ENCODE results near the gene MARK1.
"Not testable (repeated sequence)": the region's sequence is repeated elsewhere in the genome, so short reads cannot be mapped to it uniquely, and the experiment has no call there.

The MARK1 gene

DNA sequence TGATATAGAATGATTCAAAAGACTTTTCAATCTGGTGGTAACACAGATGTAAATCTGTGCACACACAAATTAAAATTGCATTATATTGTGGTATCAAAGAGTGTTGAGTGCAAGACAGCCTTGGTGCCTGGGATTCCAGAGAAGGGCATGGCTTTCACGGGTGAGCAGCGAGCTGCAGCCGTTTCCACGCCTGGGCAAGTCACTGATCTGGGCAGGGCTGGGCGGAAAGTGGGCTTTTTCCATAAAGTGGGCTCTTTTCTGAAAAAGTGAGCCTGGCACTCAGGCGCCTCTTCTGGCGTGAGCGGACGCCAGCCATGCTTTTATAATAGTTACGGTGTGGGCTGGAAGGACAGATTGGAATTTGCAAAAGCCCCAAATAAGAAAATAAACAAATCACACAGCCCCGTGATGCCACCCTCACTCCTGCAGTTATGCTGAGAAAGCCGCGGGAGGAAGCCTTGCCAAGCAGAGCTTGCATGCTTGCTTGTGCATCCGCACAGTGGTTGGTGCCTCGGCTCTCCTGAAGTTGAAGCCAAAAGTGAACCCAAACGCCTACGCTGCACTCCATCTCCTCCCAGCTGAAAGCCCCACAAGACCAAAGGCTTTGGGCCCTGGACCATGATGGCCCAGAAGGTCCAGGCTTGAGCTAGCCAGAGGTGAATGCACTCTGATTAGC lies 155.1 kb downstream of the MARK1 start:
- Mint-ChIP-seq H3K4me3 (no peak overlapping the region), H3K27ac (no peak overlapping the region), H3K9me3 (no peaks in the 10 kb centered on the region), H3K27me3 (peaks cover 8% of the 10 kb centered on the region), H3K4me1 (ENCODE audit: low read depth) (no peaks in the 10 kb centered on the region), H3K36me3 (ENCODE audit: low read depth) (no peaks in the 10 kb centered on the region)
- no peak for DNase-seq

DNA sequence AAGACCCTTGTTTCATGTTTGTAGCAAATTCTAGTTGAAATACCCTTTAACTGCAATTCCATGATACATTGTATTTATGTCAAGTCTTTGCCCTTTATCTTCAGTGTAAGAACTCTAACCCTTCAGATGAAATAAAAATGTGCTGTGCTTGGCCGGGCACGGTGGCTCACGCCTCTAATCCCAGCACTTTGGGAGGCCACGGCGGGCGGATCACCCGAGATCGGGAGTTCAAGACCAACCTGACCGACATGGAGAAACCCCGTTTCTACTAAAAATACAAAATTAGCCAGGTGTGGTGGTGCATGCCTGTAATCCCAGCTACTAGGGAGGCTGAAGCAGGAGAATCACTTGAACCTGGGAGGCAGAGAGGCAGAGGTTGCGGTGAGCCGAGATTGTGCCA lies 155.8 kb downstream of the MARK1 start:
- H3K36me3 Mint-ChIP-seq (ENCODE audit: low read depth); H3K9me3 Mint-ChIP-seq; H3K4me1 Mint-ChIP-seq (ENCODE audit: low read depth): not testable (repeated sequence)

DNA sequence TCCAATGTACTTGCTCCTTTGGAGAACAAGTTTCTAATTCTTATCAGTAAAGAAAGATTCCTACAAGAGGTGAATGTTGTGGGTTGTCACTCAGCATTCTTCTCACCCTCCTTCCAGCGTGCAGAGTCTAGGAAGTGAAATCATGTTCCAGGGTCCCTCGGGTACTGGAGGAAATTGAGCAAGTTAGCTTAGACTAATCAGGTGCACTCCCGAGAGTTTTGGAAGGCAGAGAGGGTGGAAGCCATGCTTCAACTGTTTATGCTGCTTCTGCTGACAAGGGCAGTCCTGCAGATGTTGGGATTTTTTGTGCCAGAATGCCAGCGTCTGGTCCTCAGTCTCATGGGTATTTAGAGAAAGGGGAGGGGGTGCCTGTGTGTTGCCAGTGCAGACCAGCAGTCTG lies 157.0 kb downstream of the MARK1 start:
- Mint-ChIP-seq H3K4me3 (no peak overlapping the region), H3K9me3 (no peaks in the 10 kb centered on the region), H3K27me3 (peaks cover 16% of the 10 kb centered on the region), H3K27ac (no peak overlapping the region), H3K4me1 (ENCODE audit: low read depth) (peaks cover 3% of the 10 kb centered on the region), H3K36me3 (ENCODE audit: low read depth) (no peaks in the 10 kb centered on the region)
- no peak for DNase-seq

More for the DNA sequence above, 155.8 kb downstream of the MARK1 start:
- not testable (repeated sequence) for H3K4me3 Mint-ChIP-seq, H3K27ac Mint-ChIP-seq, DNase-seq, H3K27me3 Mint-ChIP-seq

DNA sequence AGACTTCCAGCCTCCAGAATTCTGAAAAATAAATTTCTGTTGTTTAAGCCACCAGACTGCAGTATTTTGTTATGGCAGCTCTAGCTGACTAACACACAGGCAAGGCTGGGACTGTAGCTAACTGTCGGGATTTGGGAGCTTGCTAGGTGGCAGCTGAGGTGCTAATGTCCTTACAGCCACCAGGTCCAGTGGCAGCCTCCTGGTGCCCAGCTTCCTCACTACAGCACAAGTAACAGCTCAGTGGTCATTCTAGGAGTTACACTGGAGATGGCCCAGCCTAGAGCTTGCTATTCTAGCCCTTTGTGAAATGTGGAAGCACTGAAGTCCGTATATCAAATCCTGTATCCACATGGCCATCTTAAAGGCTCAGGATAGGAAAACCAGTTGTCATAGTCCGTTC lies 157.9 kb downstream of the MARK1 start:
- Mint-ChIP-seq H3K9me3 (no peaks in the 10 kb centered on the region), H3K27ac (no peak overlapping the region), H3K27me3 (peaks cover 19% of the 10 kb centered on the region), H3K4me3 (no peak overlapping the region), H3K4me1 (ENCODE audit: low read depth) (peaks cover 6% of the 10 kb centered on the region), H3K36me3 (ENCODE audit: low read depth) (no peaks in the 10 kb centered on the region)
- DNase-seq: no peak

DNA sequence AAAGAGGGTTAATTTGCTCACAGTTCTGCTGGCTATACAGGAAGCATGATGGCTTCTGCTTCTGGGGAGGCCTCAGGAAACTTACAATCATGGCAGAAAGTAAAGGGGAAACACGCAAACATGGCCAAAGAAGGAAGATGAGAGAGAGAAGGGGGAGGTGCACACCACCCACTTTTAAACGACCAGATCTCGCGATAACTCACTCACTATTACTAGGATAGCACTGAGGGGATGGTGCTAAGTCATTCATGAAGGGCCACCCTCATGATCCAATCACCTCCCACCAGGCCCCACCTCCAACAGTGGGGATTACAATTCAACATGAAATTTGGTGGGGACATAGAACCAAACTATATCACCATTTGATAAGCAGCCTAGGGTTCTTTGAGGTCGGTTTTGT lies 159.9 kb downstream of the MARK1 start:
- peaks cover 29% of the 10 kb centered on the region for H3K27me3 Mint-ChIP-seq
- no peak for DNase-seq
- H3K9me3 Mint-ChIP-seq: no peaks in the 10 kb centered on the region
- H3K4me1 Mint-ChIP-seq (ENCODE audit: low read depth): peaks cover 9% of the 10 kb centered on the region
- H3K27ac Mint-ChIP-seq: no peak overlapping the region
- H3K36me3 Mint-ChIP-seq (ENCODE audit: low read depth): no peaks in the 10 kb centered on the region
- no peak overlapping the region for H3K4me3 Mint-ChIP-seq

GRCh38 chr1:220689666-220690065 lies 161.7 kb downstream of the MARK1 start:
- Mint-ChIP-seq H3K9me3 (no peaks in the 10 kb centered on the region), H3K36me3 (ENCODE audit: low read depth) (no peaks in the 10 kb centered on the region), H3K27me3 (peaks cover 26% of the 10 kb centered on the region), H3K27ac (no peak overlapping the region), H3K4me3 (peak overlapping the region; percentile 80), H3K4me1 (ENCODE audit: low read depth) (peaks cover 9% of the 10 kb centered on the region)
- no peak for DNase-seq

DNA sequence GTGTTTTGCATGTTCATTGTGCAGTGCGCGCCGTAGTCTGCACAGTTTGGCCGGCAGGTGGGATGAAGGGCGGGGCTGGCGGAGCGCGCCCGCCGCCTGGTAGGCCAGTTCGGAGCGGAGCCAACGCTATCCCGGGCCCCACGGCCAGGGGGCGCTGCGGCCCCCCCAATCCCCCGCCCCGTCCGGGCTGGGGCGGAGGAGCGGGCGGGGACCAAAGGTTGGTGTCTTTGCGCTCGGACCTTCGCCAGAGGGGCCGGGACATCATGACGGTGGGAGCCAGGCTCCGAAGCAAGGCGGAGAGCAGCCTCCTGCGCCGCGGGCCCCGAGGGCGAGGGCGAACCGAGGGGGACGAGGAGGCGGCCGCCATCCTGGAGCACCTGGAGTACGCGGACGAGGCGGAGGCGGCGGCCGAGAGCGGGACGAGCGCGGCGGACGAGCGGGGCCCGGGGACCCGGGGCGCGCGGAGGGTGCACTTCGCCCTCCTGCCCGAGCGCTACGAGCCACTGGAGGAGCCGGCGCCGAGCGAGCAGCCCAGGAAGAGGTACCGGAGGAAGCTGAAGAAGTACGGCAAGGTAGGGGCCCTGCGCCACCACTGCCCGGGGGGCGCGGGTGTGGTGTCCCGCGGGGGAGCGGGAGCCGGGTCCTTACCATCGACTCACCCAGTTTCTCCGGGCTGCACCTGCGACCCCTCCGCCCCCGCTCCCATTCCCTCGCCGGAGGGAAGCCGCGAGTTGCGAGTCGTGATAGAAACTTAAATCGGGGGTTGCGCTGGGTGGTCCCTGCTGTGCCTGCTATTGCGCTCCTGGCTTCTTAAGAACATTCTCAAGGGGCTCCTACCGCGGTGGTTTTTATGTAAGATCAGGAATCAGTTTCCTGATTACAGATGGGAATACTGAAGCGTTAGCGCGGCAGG lies 162.5 kb downstream of the MARK1 start, which contains the start of gene C1orf115:
Gene C1orf115, plus strand, starts transcription at position 224 of the 913 bp plus-strand sequence. Its CDS starts 40 bp downstream, at position 264.
- H3K4me1 Mint-ChIP-seq (ENCODE audit: low read depth): peaks cover 9% of the 10 kb centered on the region
- DNase-seq: peak; percentile 87
- peak within 1 kb of the TSS; percentile 55 for H3K27ac Mint-ChIP-seq
- H3K36me3 Mint-ChIP-seq (ENCODE audit: low read depth): no peaks in the 10 kb centered on the region
- no peaks in the 10 kb centered on the region for H3K9me3 Mint-ChIP-seq
- H3K4me3 Mint-ChIP-seq: peak within 1 kb of the TSS; percentile 80
- peaks cover 26% of the 10 kb centered on the region for H3K27me3 Mint-ChIP-seq

DNA sequence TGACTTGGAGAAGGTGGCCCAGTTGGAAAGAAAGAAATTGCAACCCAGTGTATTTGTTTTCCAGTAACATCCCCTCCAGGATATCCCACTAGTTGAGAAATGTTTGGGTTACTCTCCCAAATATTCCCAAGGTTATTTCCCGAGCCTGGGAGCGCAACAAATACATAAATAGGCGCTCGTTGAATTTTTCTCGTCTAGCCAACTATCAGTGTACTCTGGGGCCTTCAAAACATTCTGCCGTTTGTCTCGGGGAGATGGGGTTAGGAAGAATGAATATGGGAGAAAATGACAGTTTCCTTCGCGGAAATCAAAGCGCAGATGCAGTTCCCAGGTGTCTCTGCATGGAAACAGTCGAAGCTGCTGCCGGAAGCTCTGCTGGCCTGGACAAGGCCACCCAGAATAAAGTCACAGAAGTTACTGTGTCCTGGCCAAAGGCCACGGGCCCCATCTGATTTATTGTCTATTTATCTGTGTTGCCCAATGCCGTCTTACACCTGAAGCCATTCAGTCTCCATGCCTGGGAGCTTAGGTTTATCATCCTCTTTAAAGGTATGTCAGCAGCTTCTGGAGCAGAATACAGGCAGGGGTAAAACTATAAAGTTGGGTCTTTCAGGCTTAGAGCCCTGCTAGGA lies 163.2 kb downstream of the MARK1 start:
- Mint-ChIP-seq H3K27ac (no peak overlapping the region), H3K4me1 (ENCODE audit: low read depth) (peaks cover 9% of the 10 kb centered on the region), H3K9me3 (no peaks in the 10 kb centered on the region), H3K27me3 (peaks cover 26% of the 10 kb centered on the region), H3K36me3 (ENCODE audit: low read depth) (no peaks in the 10 kb centered on the region), H3K4me3 (peak overlapping the region; percentile 57)
- no peak for DNase-seq

DNA sequence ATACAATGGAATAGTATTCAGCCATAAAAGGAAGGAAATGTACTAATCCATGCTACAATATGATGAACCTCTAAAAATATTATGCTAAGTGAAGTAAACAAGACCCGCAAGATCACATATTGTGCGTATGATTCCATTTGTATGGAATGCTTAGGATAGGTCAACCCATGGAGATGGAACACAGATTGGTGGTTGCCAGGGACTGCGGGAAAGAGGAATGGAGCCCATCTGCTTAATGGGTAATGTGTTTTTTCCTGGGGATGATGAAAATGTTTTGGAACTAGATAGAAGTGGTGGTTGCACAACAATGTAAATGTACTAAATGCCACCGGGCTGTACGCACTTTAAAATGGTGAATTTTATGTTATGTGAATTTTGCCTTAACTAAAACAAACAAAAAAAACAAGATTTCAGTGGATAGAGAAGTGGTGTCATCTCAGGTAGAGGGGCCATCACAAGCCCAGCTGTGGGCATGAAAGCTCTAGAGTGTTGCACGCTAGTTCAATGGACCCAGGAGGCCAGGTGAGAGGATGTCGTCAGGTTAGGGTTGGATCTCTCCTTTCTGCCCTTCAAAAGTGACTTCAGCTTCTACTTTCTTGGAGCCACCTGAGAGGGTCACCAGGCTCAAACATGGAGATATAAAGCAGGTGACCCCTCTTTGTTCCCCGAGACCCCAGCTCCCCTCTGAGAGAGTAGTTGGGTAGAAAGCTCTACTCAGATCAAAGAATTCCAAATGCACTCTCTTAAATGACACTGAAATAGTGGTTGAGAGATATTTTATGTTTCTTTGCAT lies 164.7 kb downstream of the MARK1 start:
- Mint-ChIP-seq H3K36me3 (ENCODE audit: low read depth) (no peaks in the 10 kb centered on the region), H3K4me1 (ENCODE audit: low read depth) (peaks cover 9% of the 10 kb centered on the region), H3K27me3 (peaks cover 24% of the 10 kb centered on the region), H3K4me3 (no peak overlapping the region), H3K27ac (no peak overlapping the region), H3K9me3 (no peaks in the 10 kb centered on the region)
- no peak for DNase-seq

DNA sequence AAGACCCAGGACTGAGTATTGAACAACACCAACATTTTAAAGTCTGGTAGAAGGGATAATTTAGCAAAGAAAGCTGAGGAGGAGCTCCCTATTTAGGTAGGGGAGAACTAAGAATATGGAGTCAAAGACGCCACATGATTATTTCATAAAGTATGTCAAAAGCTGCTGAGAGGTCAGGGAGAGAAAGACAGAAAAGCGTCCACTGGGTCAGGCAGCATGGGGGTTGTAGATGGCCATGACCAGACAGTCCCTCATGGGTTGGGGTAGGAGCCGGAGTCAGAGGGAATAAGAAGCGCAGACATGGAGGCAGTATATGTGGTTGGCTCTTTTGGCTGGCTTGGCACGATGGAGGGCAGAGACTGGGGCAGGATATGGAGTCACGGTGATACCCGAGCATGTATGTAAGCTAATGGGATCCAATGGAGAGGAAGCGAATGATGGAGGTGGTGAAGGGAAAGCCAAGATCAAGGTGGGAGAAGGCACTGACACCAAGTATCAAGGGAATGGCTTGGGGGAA lies 167.0 kb downstream of the MARK1 start:
- peaks cover 5% of the 10 kb centered on the region for H3K4me1 Mint-ChIP-seq (ENCODE audit: low read depth)
- peaks cover 13% of the 10 kb centered on the region for H3K27me3 Mint-ChIP-seq
- H3K27ac Mint-ChIP-seq: no peak overlapping the region
- H3K36me3 Mint-ChIP-seq (ENCODE audit: low read depth): no peaks in the 10 kb centered on the region
- no peak for DNase-seq
- H3K9me3 Mint-ChIP-seq: no peaks in the 10 kb centered on the region
- H3K4me3 Mint-ChIP-seq: no peak overlapping the region

DNA sequence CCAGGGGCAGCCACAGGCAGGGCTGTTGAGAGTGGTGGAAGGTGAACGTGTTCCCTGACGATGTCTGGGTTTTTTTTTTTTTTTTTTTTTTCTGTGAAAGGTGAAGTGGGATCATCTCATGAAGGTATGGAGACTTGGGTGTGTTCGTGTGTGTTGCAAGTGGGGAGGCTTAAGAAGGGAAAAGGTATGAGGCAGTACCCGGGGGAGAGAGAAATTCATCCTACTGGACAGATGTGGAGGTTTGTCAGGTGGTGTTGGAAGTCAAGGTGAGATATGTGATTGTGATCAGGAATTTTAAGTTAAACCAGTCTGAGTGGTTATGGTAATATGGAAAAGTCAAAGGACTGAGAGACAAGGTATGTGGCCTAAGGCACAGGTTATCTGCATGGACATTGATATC lies 167.5 kb downstream of the MARK1 start:
- Mint-ChIP-seq H3K27ac (no peak overlapping the region), H3K9me3 (no peaks in the 10 kb centered on the region), H3K4me3 (no peak overlapping the region), H3K27me3 (peaks cover 12% of the 10 kb centered on the region), H3K36me3 (ENCODE audit: low read depth) (no peaks in the 10 kb centered on the region), H3K4me1 (ENCODE audit: low read depth) (peaks cover 3% of the 10 kb centered on the region)
- no peak for DNase-seq

- no peaks in the 10 kb centered on the region for H3K36me3 Mint-ChIP-seq (ENCODE audit: low read depth)
- no peak for DNase-seq
- no peaks in the 10 kb centered on the region for H3K4me1 Mint-ChIP-seq (ENCODE audit: low read depth)
Observed at GRCh38 chr1:220696226-220696862, 168.4 kb downstream of the MARK1 start.

DNA sequence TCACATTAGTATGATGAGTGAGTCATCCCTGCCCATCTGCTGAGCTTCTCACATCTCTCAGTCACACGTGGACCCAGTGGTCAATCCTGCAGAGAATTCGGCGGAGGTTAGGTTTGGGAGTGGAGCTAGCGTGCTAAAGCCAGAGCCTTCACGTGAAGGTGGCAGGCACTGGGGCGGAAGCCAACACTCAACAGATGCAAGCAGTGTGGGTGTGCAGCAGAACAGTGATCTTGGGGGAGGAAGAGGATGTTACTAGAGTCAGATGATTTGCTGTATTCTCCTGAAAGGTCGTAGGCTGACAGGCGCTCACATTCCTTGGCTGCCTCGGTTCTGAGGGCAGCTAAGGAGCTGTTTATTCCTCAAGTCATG lies 168.9 kb downstream of the MARK1 start:
- peaks cover 2% of the 10 kb centered on the region for H3K27me3 Mint-ChIP-seq
- H3K27ac Mint-ChIP-seq: no peak overlapping the region
- H3K4me1 Mint-ChIP-seq (ENCODE audit: low read depth): no peaks in the 10 kb centered on the region
- no peaks in the 10 kb centered on the region for H3K9me3 Mint-ChIP-seq
- H3K4me3 Mint-ChIP-seq: no peak overlapping the region
- no peaks in the 10 kb centered on the region for H3K36me3 Mint-ChIP-seq (ENCODE audit: low read depth)
- no peak for DNase-seq

More at GRCh38 chr1:220696226-220696862, 168.4 kb downstream of the MARK1 start:
- Mint-ChIP-seq H3K9me3 (no peaks in the 10 kb centered on the region), H3K27ac (no peak overlapping the region), H3K4me3 (no peak overlapping the region), H3K27me3 (peaks cover 5% of the 10 kb centered on the region)

Data from activated T-cell treated with anti-CD3 and anti-CD28 coated beads, Interleukin-2, amount 50 U/mL, for 24 hours (primary cell).